Smooth muscle cell (in vitro differentiated cells): Measurements from ENCODE around the gene RTN4. TPM values are rescaled to one million over a fixed set of nuclear protein-coding genes. Genes with fewer than 3 reads are reported as not detected.

Source experiments
- DNase-seq: peaks from one replicate; lab custom pipeline; 2025; ENCODE audit not compliant: unreplicated experiment; lab: John Stamatoyannopoulos, UW
- H2AFZ ChIP-seq: fragments of 200-600 bp; sonication (generic); 2 replicates; pipeline ENCODE4 v1.6.0; 2016; ENCODE audit warnings: antibody characterized with exemption, low read depth, mild to moderate bottlenecking
- H3F3A ChIP-seq: fragments of 200-600 bp; sonication (generic); 2 replicates; pipeline ENCODE4 v1.6.0; 2017; ENCODE audit warnings: antibody characterized with exemption, low read depth
- H3K27ac ChIP-seq: fragments of 200-600 bp; sonication (generic); 2 replicates; pipeline ENCODE4 v1.5.1; 2016; ENCODE audit warnings: low read depth, mild to moderate bottlenecking
- H3K27me3 ChIP-seq: fragments of 200-600 bp; sonication (generic); 2 replicates; pipeline ENCODE4 v1.6.1; 2016; ENCODE audit warnings: low read depth, mild to moderate bottlenecking
- H3K36me3 ChIP-seq: fragments of 200-600 bp; sonication (generic); 2 replicates; pipeline ENCODE4 v1.5.1; 2016; ENCODE audit warnings: low read depth
- H3K4me1 ChIP-seq: fragments of 200-600 bp; sonication (generic); 2 replicates; pipeline ENCODE4 v1.5.1; 2016; ENCODE audit warnings: low read depth
- H3K4me2 ChIP-seq: fragments of 200-600 bp; sonication (generic); 2 replicates; pipeline ENCODE4 v1.6.0; 2016; ENCODE audit warnings: mild to moderate bottlenecking
- H3K4me3 ChIP-seq: fragments of 200-600 bp; sonication (generic); 2 replicates; pipeline ENCODE4 v1.5.1; 2016; ENCODE audit warnings: mild to moderate bottlenecking
- H3K79me2 ChIP-seq: fragments of 200-600 bp; sonication (generic); 2 replicates; pipeline ENCODE4 v1.6.0; 2016; ENCODE audit warnings: low read depth, mild to moderate bottlenecking
- H3K9ac ChIP-seq: fragments of 200-600 bp; sonication (generic); 2 replicates; pipeline ENCODE4 v1.6.0; 2016; ENCODE audit warnings: low read depth
- H3K9me3 ChIP-seq: fragments of 200-600 bp; sonication (generic); replicated peaks from 2 replicates; pipeline ENCODE4 v1.5.1; 2016; ENCODE audit warnings: low read depth
- H4K20me1 ChIP-seq: fragments of 200-600 bp; sonication (generic); 2 replicates; pipeline ENCODE4 v1.6.0; 2016; ENCODE audit warnings: low read depth
- CTCF ChIP-seq: fragments of 200-600 bp; sonication (generic); IDR thresholded peaks from 2 replicates; pipeline ENCODE4 v1.5.1; 2017; ENCODE audit warnings: borderline replicate concordance, mild to moderate bottlenecking, antibody characterized with exemption; ENCODE audit not compliant: insufficient read depth, poor library complexity, severe bottlenecking
- WGBS: methylation state at CpG from one replicate; pipeline ENCODE4 v1.1.7; 2016; ENCODE audit warnings: low lambda C conversion rate; 5-methylcytosine and 5-hydroxymethylcytosine counted together
- polyA plus RNA-seq: library from polyadenylated mRNA; unstranded; fragments of >200 nt; fragmentation: Nextera tagmentation; extraction: Ambion mirVana; gene quantifications from 2 replicates; pipeline ENCODE4 v1.2.1, GENCODE V29; 2016
- total RNA-seq: library from RNA; depleted of rRNA; stranded (reverse); fragments of >200 nt; gene quantifications from 2 replicates; pipeline ENCODE4 v1.2.3, GENCODE V29; 2014

The RTN4 gene
- total and polyA plus RNA-seq, 2 experiments from 2014 or later = 295 to 335 TPM

GRCh38 chr2:54966837-54967236 is 83.4 kb downstream of the RTN4 start:
- Histone ChIP-seq H3K4me1 (no peaks in the 10 kb centered on the region), H4K20me1 (peaks cover 40% of the 10 kb centered on the region), H2AFZ (no peak overlapping the region), H3K27ac (no peak overlapping the region), H3F3A (peaks cover 7% of the 10 kb centered on the region), H3K4me3 (no peak overlapping the region), H3K27me3 (no peaks in the 10 kb centered on the region), H3K79me2 (peaks cover 13% of the 10 kb centered on the region), H3K36me3 (peaks cover 4% of the 10 kb centered on the region), H3K9ac (no peak overlapping the region), H3K9me3 (no peaks in the 10 kb centered on the region), H3K4me2 (no peak overlapping the region)
- no peak for TF ChIP-seq CTCF
- DNase-seq = no peak
- 96% methylated on average over 3 of the region's 3 CpGs for WGBS

GRCh38 chr2:54966165-54966832 is 84.0 kb downstream of the RTN4 start:
- DNase-seq = no peak

GRCh38 chr2:54965425-54965824 is 84.8 kb downstream of the RTN4 start:
- no peak overlapping the region for H2AFZ ChIP-seq
- H3K4me3 ChIP-seq = no peak overlapping the region
- no peaks in the 10 kb centered on the region for H3K27me3 ChIP-seq
- H3K27ac ChIP-seq = no peak overlapping the region
- H3K4me2 ChIP-seq = no peak overlapping the region
- no peak for DNase-seq
- peaks cover 3% of the 10 kb centered on the region for H3F3A ChIP-seq
- H3K9me3 ChIP-seq = no peaks in the 10 kb centered on the region
- H3K79me2 ChIP-seq = peaks cover under 1% of the 10 kb centered on the region
- peaks cover under 1% of the 10 kb centered on the region for H3K36me3 ChIP-seq
- H4K20me1 ChIP-seq = peaks cover 26% of the 10 kb centered on the region
- no peak for TF ChIP-seq CTCF
- 92% methylated on average over 6 of the region's 6 CpGs for WGBS
- H3K9ac ChIP-seq = no peak overlapping the region
- no peaks in the 10 kb centered on the region for H3K4me1 ChIP-seq

More at GRCh38 chr2:54966165-54966832, 84.0 kb downstream of the RTN4 start:
- no peaks in the 10 kb centered on the region for H3K4me1 ChIP-seq
- no peaks in the 10 kb centered on the region for H3K9me3 ChIP-seq
- 90% methylated on average over 8 of the region's 8 CpGs for WGBS
- no peak overlapping the region for H2AFZ ChIP-seq
- no peaks in the 10 kb centered on the region for H3K27me3 ChIP-seq
- no peak overlapping the region for H3K9ac ChIP-seq
- peaks cover 3% of the 10 kb centered on the region for H3K36me3 ChIP-seq
- no peak for TF ChIP-seq CTCF
- peaks cover 35% of the 10 kb centered on the region for H4K20me1 ChIP-seq
- H3K27ac ChIP-seq = no peak overlapping the region
- H3F3A ChIP-seq = peaks cover 7% of the 10 kb centered on the region
- H3K4me2 ChIP-seq = no peak overlapping the region
- no peak overlapping the region for H3K4me3 ChIP-seq
- peaks cover 7% of the 10 kb centered on the region for H3K79me2 ChIP-seq

GRCh38 chr2:54964816-54965215 is 85.4 kb downstream of the RTN4 start:
- H3K27ac ChIP-seq = no peak overlapping the region
- H2AFZ ChIP-seq = no peak overlapping the region
- H3K27me3 ChIP-seq = no peaks in the 10 kb centered on the region
- 92% methylated on average over 4 of the region's 4 CpGs for WGBS
- H3K9ac ChIP-seq = no peak overlapping the region
- TF ChIP-seq CTCF = no peak
- peaks cover 3% of the 10 kb centered on the region for H3F3A ChIP-seq
- H3K79me2 ChIP-seq = no peaks in the 10 kb centered on the region
- H3K4me1 ChIP-seq = no peaks in the 10 kb centered on the region
- no peaks in the 10 kb centered on the region for H3K36me3 ChIP-seq
- H3K4me3 ChIP-seq = no peak overlapping the region
- peaks cover 20% of the 10 kb centered on the region for H4K20me1 ChIP-seq
- DNase-seq = no peak
- H3K4me2 ChIP-seq = no peak overlapping the region
- H3K9me3 ChIP-seq = no peaks in the 10 kb centered on the region
